Skeletal muscle tissue (tissue), 4 donors: Measurements from ENCODE around the gene MMP14. TPM values are rescaled to one million over a fixed set of nuclear protein-coding genes. Genes with fewer than 3 reads are reported as not detected.
A peak's percentile ranks its signal among the peaks of the same experiment; 100 is the strongest.
"Not testable (repeated sequence)": the region's sequence is repeated elsewhere in the genome, so short reads cannot be mapped to it uniquely, and the experiment has no call there.

Source experiments
- H3K27ac ChIP-seq: one replicate; pipeline ENCODE4 v1.7.0; 2013; ENCODE audit warnings: mild to moderate bottlenecking, low read depth, low read length, inconsistent platforms
- H3K27me3 ChIP-seq, 3 donors: one replicate each; pipeline ENCODE4 v1.7.0; 2013; ENCODE audit warnings: low read length in 3 of 3; ENCODE audit not compliant: control insufficient read depth in 3 of 3, insufficient read depth in 3 of 3
- H3K36me3 ChIP-seq, 3 donors: one replicate each; pipeline ENCODE4 v1.7.0; 2013; ENCODE audit warnings: low read length in 3 of 3; ENCODE audit not compliant: control insufficient read depth in 3 of 3, insufficient read depth in 3 of 3
- H3K4me1 ChIP-seq, 3 donors: one replicate each; pipeline ENCODE4 v1.7.0; 2013; ENCODE audit warnings: low read length in 3 of 3, mild to moderate bottlenecking in 3 of 3; ENCODE audit not compliant: control insufficient read depth in 3 of 3, insufficient read depth in 3 of 3
- H3K4me3 ChIP-seq, 3 donors: one replicate each; pipeline ENCODE4 v1.7.0; 2013; ENCODE audit warnings: low read length in 3 of 3
- H3K9ac ChIP-seq, 3 donors: one replicate each; pipeline ENCODE4 v1.7.0; 2013; ENCODE audit warnings: low read length in 3 of 3, mild to moderate bottlenecking in 3 of 3, moderate library complexity in 2 of 3, low read depth in 1 of 3
- H3K9me3 ChIP-seq, 3 donors: one replicate each; pipeline ENCODE4 v1.7.0; 2013; ENCODE audit warnings: low read length in 3 of 3; ENCODE audit not compliant: control insufficient read depth in 3 of 3
- total RNA-seq: library from RNA; depleted of rRNA; stranded (reverse); fragments of >200 nt; gene quantifications from one replicate; pipeline ENCODE4 v1.2.3, GENCODE V29; 2014
- donor health status: Osteomylitis.

The MMP14 gene
- total RNA-seq, 1 donor from 2014 or later, result 96.0 TPM

GRCh38 chr14:22824711-22825359 lies 11.6 kb upstream of the MMP14 start:
- Histone ChIP-seq H3K36me3 (no peaks in the 10 kb centered on the region), H3K4me3 (no peak overlapping the region), H3K4me1 (peaks cover 4 to 13% (median 11%) of the 10 kb centered on the region in 3 donors), H3K27ac (no peak overlapping the region), H3K9me3 (no peaks in the 10 kb centered on the region), H3K27me3 (peaks cover 0 to 4% (median 0%) of the 10 kb centered on the region in 3 donors), H3K9ac (peak overlapping the region in 1 of 3 donors; percentile 20)

GRCh38 chr14:22829076-22829660 lies 7.2 kb upstream of the MMP14 start:
- peak overlapping the region; percentile 25 to 91 (median 89) for H3K9ac ChIP-seq
- peaks cover 6 to 14% (median 10%) of the 10 kb centered on the region in 3 donors for H3K36me3 ChIP-seq
- H3K4me1 ChIP-seq, result peaks cover 6 to 16% (median 15%) of the 10 kb centered on the region in 3 donors
- H3K27ac ChIP-seq, result peak overlapping the region; percentile 49
- not testable (repeated sequence) for H3K27me3 ChIP-seq, H3K9me3 ChIP-seq
- H3K4me3 ChIP-seq, result peak overlapping the region; percentile 92 to 96 (median 94)

GRCh38 chr14:22829661-22830442 lies 6.5 kb upstream of the MMP14 start, which contains the start of gene MRPL52:
TSS of gene MRPL52 (plus strand) at chr14:22829887. CDS start at chr14:22829913, 26 bp downstream.
- no peaks in the 10 kb centered on the region for H3K9me3 ChIP-seq
- H3K4me3 ChIP-seq, result peak within 1 kb of the TSS; percentile 92 to 96 (median 94)
- H3K27ac ChIP-seq, result peak within 1 kb of the TSS; percentile 49
- peaks cover 6 to 16% (median 13%) of the 10 kb centered on the region in 3 donors for H3K4me1 ChIP-seq
- H3K9ac ChIP-seq, result peak within 1 kb of the TSS; percentile 89 to 91 (median 91)
- no peaks in the 10 kb centered on the region for H3K27me3 ChIP-seq
- H3K36me3 ChIP-seq, result peaks cover 9 to 20% (median 16%) of the 10 kb centered on the region in 3 donors

- H3K9me3 ChIP-seq, result no peaks in the 10 kb centered on the region
- peak overlapping the region; percentile 92 to 96 (median 94) for H3K4me3 ChIP-seq
- H3K36me3 ChIP-seq, result peaks cover 12 to 26% (median 16%) of the 10 kb centered on the region in 3 donors
- H3K9ac ChIP-seq, result peak overlapping the region; percentile 89 to 91 (median 91)
- no peaks in the 10 kb centered on the region for H3K27me3 ChIP-seq
- no peak overlapping the region for H3K27ac ChIP-seq
- H3K4me1 ChIP-seq, result peaks cover 6 to 16% (median 11%) of the 10 kb centered on the region in 3 donors
Observed at GRCh38 chr14:22830443-22831010, 5.9 kb upstream of the MMP14 start.

- Histone ChIP-seq H3K4me1 (peaks cover 19 to 26% (median 20%) of the 10 kb centered on the region in 3 donors), H3K9me3 (no peaks in the 10 kb centered on the region), H3K27ac (peak overlapping the region; percentile 87), H3K27me3 (peaks cover 0 to 21% (median 5%) of the 10 kb centered on the region in 3 donors), H3K36me3 (peaks cover 12 to 26% (median 19%) of the 10 kb centered on the region in 3 donors), H3K4me3 (no peak overlapping the region), H3K9ac (no peak overlapping the region)
Observed at GRCh38 chr14:22835505-22835904, 880 bp upstream of the MMP14 start.

- H3K36me3 ChIP-seq, result peaks cover 16 to 33% (median 27%) of the 10 kb centered on the region in 3 donors
Observed at GRCh38 chr14:22837114-22837749, 847 bp downstream of the MMP14 start.

GRCh38 chr14:22837750-22838538 lies 1.6 kb downstream of the MMP14 start:
- Histone ChIP-seq H3K4me3 (peak overlapping the region; percentile 73 to 80 (median 78)), H3K9ac (peak overlapping the region; percentile 76 to 89 (median 85)), H3K4me1 (peaks cover 17 to 22% (median 21%) of the 10 kb centered on the region in 3 donors)

More at GRCh38 chr14:22837114-22837749, 847 bp downstream of the MMP14 start:
- peak overlapping the region; percentile 76 to 89 (median 85) for H3K9ac ChIP-seq
- H3K4me3 ChIP-seq, result peak overlapping the region; percentile 73 to 80 (median 78)
- H3K4me1 ChIP-seq, result peaks cover 17 to 22% (median 21%) of the 10 kb centered on the region in 3 donors
- peaks cover 0 to 21% (median 5%) of the 10 kb centered on the region in 3 donors for H3K27me3 ChIP-seq
- H3K27ac ChIP-seq, result peak overlapping the region; percentile 87
- no peaks in the 10 kb centered on the region for H3K9me3 ChIP-seq

GRCh38 chr14:22838631-22839041 lies 2.3 kb downstream of the MMP14 start:
- H3K27ac ChIP-seq, result peak overlapping the region; percentile 87
- H3K4me1 ChIP-seq, result peaks cover 17 to 22% (median 21%) of the 10 kb centered on the region in 3 donors
- H3K27me3 ChIP-seq, result peaks cover 0 to 21% (median 5%) of the 10 kb centered on the region in 3 donors
- peak overlapping the region in 2 of 3 donors; percentile 73 to 80 for H3K4me3 ChIP-seq
- peak overlapping the region in 2 of 3 donors; percentile 76 to 85 for H3K9ac ChIP-seq
- peaks cover 20 to 41% (median 33%) of the 10 kb centered on the region in 3 donors for H3K36me3 ChIP-seq
- H3K9me3 ChIP-seq, result no peaks in the 10 kb centered on the region

More at GRCh38 chr14:22837750-22838538, 1.6 kb downstream of the MMP14 start:
- H3K27me3 ChIP-seq, result peaks cover 0 to 21% (median 5%) of the 10 kb centered on the region in 3 donors
- H3K27ac ChIP-seq, result peak overlapping the region; percentile 87
- H3K9me3 ChIP-seq, result no peaks in the 10 kb centered on the region
- H3K36me3 ChIP-seq, result peaks cover 20 to 40% (median 32%) of the 10 kb centered on the region in 3 donors
